ENCODE results near the gene MYLK4. TPM values are rescaled to one million over a fixed set of nuclear protein-coding genes. Genes with fewer than 3 reads are reported as not detected.

MYLK4 gene
- total RNA-seq, 1 experiment from 2014 or later = 0.34 TPM

GRCh38 chr6:2734488-2735166 is 16.1 kb downstream of the MYLK4 start:
- no peak for DNase-seq (ENCODE audit: low read depth)

GRCh38 chr6:2733736-2734480 is 16.8 kb downstream of the MYLK4 start:
- no peak for DNase-seq (ENCODE audit: low read depth)

- peak; percentile 59 for DNase-seq (ENCODE audit: low read depth)
Observed at GRCh38 chr6:2733324-2733723, 17.4 kb downstream of the MYLK4 start.

DNA sequence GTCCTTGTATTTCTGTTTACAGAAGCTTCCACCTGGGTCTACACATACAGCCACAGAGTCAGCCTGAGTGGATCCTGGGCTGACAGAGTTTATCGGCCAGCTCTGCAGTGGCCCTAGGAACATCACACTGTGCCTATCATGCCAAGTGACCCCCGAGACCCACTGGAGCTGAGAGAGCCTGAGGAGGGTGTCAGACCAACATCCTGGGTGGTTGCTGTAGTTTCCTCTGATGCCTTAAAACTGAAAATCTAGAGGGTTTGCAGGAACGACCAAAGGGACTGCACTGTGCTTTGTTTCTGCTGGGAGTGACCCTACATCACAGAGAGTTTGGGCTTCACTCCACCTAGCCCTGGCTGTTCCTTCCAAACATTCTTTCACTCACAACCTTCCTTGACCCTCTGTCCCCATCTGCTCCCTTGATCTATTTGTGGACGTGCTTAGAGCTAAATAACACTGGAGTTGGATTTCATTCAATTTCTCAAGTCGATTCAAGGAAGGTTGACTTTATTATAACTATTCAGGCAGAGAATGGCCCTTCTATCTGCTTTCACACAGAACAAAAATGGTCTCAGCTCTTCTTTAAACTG is 18.1 kb downstream of the MYLK4 start:
- no peak for DNase-seq (ENCODE audit: low read depth)

- DNase-seq (ENCODE audit: low read depth) = peak; percentile 20
Observed at GRCh38 chr6:2731281-2731909, 19.3 kb downstream of the MYLK4 start.

DNA sequence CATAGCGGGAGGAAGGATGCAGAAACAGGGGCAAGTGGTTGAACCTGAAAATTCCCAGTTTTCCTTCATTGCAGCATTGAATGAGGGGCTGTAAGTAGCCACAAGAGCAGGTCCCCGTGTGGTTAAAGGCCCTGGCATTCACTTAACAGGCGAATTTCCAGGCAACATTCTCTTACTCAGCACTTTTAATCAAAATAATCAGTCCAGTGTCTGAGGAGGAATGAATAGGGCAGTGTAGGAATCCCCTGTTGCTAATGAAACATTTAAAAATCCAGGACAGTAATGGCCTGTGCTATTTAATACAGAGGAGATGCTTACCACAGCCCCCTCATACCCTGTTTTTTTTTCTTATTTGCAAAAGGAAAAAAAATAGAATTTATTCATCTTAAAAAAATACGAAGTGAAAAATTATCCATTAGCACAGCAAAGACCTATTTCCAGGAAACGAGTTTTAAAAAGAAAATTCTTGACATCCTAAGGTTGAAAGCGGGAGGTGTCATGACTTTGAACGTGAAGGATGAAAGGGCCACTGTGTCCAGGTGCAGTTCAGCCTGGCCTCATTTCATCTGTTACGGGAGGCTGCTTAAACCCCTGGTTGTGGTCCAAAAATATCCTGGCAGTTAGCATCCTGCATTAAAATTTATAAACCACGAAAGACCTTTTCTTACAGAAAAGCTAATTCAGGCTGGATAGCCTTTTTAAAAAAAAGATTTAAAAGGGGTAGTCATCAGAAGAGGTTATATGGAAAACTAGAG is 20.2 kb downstream of the MYLK4 start:
- DNase-seq (ENCODE audit: low read depth) = no peak

DNA sequence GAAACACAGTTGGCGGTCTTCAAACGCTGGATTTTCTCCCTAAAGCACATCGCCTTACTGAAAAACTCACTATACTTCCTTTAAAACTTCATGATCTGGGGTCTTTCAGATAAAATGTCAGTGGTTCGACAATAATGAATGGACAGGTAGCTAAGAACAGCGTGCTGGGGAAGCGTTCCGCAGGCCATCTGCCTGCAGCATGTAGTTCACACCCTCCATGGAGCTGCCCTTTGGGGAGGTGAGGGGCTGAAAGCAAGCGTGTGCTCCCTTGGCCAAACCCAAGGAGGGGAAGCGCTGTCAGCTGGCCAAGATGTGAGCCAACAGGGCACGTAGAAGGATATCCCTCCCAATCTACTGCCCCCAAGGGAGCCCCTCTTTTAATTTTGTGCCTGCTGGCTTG is 20.8 kb downstream of the MYLK4 start:
- DNase-seq (ENCODE audit: low read depth) = no peak

GRCh38 chr6:2725999-2726567 is 24.6 kb downstream of the MYLK4 start:
- DNase-seq (ENCODE audit: low read depth) = peak; percentile 84

DNA sequence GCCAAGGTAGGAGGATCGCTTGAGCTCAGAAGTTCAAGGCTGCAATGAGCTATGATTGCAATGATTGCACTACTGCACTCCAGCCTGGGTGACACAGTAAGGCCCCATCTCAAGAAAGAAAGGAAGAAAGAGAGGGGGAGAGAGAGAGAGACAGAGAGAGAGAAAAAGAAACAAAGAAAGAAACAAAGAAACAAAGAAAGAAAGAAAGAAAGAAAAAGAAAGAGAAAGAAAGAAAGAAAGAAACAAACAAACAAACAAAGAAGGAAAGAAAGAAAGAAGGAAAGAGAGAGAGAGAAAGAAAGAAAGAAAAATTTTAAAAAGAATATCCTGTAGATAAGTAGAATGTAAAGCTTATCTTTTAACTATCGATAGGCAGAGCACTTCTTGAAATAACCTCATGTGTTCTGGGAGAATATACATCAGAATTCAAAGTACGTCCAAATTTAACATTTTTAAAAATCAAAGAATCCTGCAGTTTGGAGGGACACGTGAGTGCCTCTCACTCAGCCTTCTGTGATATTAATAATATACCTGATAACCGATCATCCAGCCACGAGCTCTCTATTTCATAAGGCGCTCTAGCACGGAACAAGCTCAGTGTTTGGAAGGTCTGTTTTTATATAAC is 25.2 kb downstream of the MYLK4 start:
- DNase-seq (ENCODE audit: low read depth) = no peak

- no peak for DNase-seq (ENCODE audit: low read depth)
Observed at GRCh38 chr6:2721219-2721618, 29.5 kb downstream of the MYLK4 start.

DNA sequence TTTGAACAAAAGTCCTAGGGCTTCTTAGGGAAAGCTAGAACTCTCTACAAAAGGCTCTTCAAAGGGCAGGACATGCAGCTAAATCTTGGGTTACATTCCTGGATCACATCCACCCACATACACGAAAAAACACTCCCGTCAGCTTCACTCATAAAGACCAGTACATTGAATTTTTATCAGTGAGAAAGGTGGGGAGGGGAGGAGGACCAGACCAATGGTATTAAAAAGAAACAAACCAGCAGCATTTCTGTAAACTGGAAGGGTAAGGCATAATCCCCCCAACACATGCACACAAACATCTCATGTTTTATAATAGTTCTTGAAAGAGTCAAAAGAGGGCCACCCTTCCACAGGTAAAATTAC is 31.6 kb downstream of the MYLK4 start:
- no peak for DNase-seq (ENCODE audit: low read depth)

DNA sequence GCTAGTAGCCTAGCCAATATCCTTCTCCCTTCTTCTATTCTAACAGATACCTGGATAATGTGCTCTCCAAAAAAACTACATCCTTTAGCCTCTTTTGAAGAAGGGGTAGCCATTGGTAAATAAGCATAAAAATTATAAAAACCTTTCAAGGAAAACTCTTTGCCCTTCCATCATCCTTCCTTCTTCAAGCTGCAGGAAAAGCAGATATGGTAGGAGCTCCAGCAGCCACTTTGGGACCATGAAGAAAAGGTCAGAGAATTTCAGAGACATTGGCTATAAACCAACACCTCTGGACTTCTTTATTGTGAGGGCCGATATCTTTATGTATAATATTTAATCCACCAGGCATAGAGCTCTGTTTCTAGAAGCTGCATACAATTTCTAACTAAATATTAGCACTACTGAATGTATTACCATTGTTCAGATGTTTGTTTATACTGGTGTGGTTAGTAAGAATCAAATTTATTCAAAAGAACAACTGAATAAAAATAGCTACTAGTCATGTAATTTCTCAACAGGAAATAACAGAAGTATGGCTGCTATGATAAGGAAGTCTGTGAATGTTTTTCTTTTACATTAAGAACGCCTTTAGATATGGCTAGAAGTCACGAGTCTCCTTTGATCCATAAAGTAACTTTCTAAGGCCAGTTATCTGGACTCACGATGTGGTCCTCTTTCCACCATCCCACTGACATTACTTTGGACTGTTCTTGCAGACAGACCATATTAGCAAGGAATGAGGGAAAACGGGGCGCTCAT is 32.2 kb downstream of the MYLK4 start:
- no peak for DNase-seq (ENCODE audit: low read depth)

DNA sequence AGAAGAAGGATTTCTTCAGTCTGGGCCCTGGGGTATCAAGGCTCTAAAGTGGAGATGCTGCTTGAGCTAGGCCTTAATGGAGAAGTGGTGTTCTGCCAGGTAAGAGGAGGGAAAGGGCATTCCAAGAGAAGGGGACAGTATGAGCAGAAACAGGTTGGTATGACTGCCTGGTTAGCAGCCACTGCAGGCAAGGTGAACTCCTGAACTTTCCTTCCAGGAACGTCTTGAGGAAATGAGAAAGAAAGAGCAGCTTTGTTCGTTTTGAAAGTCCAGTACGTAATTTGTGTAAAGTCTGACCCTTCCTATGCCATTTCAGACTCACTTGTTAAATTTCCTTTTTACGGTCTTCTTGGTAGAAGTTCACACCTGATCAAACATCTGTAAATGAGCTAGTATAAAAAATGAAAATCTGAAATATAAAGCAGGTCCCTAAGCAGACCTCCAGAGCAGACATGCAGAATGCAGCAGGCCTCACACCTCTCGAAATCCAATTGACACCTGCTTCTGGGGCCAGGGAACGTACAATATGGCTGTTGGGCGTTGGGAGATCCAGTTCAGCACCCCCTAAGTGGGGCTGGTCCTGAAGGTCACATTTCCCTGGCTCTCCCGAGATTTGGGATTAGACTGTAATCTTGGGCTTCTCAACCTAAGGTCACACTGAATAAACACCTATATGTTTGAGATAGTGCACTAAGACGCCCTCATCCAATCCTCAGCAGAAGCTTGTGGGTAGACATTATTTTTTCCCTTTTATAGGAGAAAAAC is 33.6 kb downstream of the MYLK4 start:
- no peak for DNase-seq (ENCODE audit: low read depth)

- DNase-seq (ENCODE audit: low read depth) = no peak
Observed at GRCh38 chr6:2715737-2716136, 35.0 kb downstream of the MYLK4 start.

- peak; percentile 86 for DNase-seq (ENCODE audit: low read depth)
Observed at GRCh38 chr6:2714111-2714895, 36.4 kb downstream of the MYLK4 start.

DNA sequence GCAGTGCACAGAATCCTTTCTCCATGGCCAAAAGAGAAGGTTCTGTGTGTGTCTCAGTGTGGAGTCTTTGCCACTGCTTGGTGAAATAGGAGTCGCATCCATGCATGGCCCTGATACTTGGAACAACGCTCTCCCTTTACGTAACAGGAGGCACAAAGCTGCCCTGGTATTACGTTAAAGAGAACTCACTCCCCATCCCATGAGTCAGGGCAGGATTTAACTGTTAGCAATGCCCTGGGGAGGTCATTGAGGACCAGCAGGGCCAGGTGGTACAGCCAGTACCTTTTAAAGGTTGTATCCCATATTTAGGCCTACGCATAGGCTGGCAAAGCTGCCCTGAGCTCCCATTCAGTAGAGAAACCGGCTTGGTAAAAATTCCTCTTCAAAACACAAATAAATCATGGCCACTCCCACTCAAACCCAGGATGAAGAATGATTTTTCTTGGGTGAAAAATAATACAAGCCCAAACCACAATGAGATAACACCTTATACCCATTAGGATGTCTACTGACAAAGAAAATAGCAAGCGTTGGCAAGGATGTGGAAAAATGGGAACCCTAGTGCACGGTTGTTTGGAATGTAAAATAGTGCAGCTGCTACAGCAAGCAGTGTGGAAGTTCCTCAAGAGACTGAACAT is 37.1 kb downstream of the MYLK4 start:
- DNase-seq (ENCODE audit: low read depth) = peak; percentile 12

- no peak for DNase-seq (ENCODE audit: low read depth)
Observed at GRCh38 chr6:2712102-2712501, 38.6 kb downstream of the MYLK4 start.

GRCh38 chr6:2710412-2710811 is 40.3 kb downstream of the MYLK4 start:
- DNase-seq (ENCODE audit: low read depth) = no peak

Measured in Daoy (cell line).